ENCODE data around the gene FBXW8.

DNA sequence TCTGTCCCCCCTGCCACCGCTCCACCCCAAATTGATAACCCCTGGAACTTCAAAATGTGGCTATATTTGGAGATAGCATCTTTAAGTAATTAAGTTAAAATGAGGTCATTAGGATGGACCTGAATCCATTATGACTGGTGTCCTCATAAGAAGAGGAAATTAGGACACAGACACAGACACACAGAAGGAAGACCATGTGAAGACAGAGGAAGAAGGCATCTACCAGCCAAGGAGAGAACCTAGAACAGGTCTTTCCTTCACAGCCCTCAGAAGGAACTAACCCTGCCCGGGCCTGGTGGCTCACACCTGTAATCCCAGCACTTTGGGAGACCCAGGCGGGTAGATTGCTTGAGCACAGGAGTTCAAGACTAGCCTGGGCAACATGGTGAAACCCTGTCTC lies 25.9 kb upstream of the FBXW8 start:
- TF ChIP-seq, protein P1, sequence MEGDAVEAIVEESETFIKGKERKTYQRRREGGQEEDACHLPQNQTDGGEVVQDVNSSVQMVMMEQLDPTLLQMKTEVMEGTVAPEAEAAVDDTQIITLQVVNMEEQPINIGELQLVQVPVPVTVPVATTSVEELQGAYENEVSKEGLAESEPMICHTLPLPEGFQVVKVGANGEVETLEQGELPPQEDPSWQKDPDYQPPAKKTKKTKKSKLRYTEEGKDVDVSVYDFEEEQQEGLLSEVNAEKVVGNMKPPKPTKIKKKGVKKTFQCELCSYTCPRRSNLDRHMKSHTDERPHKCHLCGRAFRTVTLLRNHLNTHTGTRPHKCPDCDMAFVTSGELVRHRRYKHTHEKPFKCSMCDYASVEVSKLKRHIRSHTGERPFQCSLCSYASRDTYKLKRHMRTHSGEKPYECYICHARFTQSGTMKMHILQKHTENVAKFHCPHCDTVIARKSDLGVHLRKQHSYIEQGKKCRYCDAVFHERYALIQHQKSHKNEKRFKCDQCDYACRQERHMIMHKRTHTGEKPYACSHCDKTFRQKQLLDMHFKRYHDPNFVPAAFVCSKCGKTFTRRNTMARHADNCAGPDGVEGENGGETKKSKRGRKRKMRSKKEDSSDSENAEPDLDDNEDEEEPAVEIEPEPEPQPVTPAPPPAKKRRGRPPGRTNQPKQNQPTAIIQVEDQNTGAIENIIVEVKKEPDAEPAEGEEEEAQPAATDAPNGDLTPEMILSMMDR (conservative IDR thresholded peaks at IDR 0.05 in 1 of 2, IDR thresholded peaks at IDR 0.05 in 1 of 2; ENCODE audit: extremely low read depth in 1 of 2, insufficient read depth in 1 of 2, low read depth in 1 of 2, low read length in 2 of 2): no peak
- no peak for TF ChIP-seq EZH2 (IDR thresholded peaks at IDR 0.05; ENCODE audit: borderline replicate concordance, low read length)

Measured in mammary epithelial cell (primary cell).